HT-29 (cell line): ENCODE measurements around the gene TNS1. TPM values are rescaled to one million over a fixed set of nuclear protein-coding genes. Genes with fewer than 3 reads are reported as not detected.

Experiments
- DNase-seq: peaks from one replicate; pipeline ENCODE4 v3.0.0-alpha.2; 2015; ENCODE audit warnings: low spot score
- total RNA-seq: library from RNA; depleted of rRNA; stranded (reverse); fragments of >200 nt; shearing (Covaris generic); gene quantifications from 2 replicates; pipeline ENCODE4 v1.2.3, GENCODE V29; 2014

TNS1 gene
- total RNA-seq, 1 experiment from 2014 or later = 13.8 TPM

DNA sequence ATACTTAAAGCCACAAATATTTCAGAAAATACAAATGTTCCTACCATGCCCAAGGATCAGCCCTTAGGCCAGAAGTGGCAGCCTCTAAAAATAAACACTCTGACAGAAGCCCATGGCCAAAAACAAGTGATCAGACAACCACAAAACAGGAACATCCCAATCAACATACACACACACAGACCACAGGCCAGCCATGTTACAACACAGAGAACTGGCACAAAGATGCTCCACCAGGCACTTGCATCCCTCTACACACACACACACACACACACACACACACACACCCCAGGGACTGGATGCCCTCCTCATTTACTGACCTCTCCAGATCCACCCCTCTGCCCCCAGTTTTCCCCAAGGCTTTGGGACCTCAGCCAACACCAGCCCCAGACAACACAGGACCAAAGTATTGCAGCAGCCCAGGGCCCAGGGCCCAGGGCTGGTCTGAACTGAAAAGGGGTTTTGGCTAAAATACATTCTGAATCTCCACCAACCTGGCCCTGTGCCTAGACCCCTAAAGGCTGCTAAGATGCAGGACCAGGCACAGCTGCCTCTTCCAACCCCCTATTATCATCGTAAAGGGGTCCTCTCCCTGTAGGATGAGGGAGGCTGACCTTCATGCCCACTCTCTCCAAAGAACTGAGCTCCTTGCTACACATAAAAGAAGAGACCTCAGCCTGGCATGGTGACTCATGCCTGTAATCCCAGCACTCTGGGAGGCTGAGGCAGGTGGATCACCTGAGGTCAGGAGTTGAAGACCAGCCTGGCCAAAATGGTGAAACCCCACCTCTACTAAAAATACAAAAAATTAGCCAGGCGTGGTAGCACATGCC is 151.4 kb downstream of the TNS1 start:
- no peak for DNase-seq

GRCh38 chr2:217849154-217849975 is 153.4 kb downstream of the TNS1 start:
- no peak for DNase-seq

DNA sequence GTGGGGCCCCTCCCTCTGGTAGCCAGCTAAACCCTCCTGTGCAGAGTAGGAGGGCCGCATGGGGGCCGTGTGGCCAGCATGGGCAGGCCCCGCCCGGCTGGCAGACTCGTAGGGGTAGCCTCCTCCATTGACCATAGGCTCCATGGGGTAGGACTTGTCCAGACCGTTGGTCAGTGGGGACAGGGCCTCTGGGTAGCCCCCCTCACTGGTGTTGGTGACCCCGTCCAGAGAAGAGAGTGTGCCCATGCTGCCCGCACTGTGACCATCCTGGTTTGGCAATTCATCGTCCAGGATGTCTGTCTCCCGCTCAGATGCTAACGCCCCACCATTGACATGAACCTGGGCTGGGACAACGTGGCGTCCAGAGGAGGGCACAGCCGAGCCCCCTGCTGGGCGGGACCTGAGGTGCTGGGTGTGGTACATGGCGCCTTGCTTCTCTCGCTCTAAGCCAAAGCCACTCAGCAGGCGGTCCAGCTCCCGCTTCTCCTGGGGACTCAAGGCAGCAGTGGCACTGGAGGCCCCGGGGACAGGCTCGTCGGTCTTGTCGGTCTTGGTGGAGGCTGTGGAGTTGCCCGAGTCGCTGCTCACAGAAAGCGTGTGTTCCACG is 154.3 kb downstream of the TNS1 start:
- DNase-seq = no peak

GRCh38 chr2:217847552-217848350 is 155.0 kb downstream of the TNS1 start:
- no peak for DNase-seq

DNA sequence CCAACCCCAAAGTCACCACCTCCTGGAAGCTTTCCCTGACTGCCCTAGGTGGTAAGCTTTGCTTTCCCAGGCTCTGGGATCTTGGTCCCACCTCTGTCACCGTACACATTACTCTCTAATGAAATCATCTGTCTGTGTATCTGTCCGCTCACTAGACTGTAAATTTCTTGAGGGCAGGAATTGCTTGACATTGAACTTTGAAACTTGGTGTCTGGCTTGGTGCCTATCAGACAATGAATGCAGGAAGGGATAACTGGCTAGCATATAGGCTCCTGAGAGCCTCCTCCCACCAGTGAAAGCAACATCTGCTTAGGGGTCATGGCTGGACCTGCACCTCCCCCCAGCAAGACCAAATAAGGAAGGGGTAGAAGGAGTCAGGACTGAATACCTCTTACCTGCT is 155.7 kb downstream of the TNS1 start:
- no peak for DNase-seq

DNA sequence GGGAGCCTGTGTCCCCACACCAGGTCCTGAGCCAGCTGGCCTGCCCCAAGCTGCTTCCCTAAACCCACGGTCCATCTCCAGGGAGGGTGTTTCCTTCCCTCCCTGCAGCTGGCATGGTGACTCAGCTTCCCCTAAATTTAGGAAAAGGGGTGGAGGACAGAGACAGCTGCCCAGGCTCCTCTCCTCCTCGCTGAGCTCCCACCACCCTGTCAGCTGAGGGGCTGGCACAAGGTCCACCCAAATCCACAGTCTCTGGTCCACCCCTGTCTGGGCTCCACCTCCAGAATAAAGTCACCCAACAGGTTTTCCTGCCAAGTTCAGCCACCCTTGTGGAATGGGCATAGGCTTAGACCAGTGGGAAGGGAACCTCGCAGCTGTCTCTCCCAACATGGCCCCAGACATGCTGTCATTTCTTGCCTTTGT is 156.5 kb downstream of the TNS1 start:
- DNase-seq = peak; percentile 61

DNA sequence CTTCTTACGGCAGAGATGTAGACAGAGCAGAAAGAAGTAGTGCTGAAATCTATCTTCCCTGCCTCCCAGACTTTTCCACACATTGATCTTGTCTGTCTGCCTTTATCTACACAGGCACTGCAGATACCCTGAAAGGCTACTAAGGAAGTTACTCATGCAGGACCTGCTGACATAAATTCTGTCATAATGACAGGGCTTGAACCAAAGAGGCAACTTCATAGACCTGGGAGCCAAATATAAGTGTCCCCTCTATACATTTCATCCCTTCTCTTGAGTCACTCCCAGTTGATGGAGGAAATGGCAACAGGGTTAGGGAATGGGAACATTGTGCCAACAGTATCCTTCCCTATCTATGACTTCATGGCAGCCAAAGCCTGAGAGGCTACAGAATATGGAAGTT is 157.5 kb downstream of the TNS1 start:
- no peak for DNase-seq

GRCh38 chr2:217844696-217845095 is 158.1 kb downstream of the TNS1 start:
- DNase-seq = no peak

DNA sequence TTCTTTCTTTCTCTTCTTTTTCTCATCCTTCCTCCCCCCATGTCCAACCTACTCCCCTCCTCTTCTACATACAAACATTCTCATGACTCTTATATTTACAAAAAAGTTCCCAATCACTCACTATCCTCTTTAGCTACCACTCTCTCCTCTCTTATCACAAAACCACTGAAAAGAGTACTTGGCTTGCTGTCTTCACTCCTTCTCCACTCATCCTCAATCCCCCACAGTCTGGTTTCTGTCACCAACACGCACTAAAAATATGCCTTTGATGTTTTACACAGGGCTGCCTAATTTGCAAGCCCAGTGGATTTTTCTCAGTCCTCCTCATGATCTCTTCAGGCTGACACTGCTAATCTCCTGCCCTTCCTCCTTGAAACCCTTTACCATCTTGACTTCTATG is 159.5 kb downstream of the TNS1 start:
- DNase-seq = no peak

DNA sequence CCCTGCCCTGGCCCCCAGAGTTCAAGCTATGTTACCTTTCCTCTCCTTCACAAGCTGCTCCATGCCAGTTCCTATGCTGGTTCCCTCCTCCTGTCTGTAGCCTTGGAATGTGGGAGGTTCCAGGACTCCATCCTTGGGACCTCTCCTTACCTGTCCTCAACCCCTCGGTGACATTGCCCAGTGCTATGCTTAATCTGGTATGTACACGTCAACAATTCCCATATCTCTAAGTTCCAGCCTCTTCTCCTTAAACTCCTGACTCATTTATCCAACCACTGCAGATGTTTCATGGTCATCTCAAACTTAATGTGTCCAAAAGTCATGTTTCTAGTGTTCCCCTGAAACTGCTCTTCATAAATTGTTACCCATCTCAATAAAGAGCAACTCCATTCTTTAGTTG is 160.8 kb downstream of the TNS1 start:
- no peak for DNase-seq

DNA sequence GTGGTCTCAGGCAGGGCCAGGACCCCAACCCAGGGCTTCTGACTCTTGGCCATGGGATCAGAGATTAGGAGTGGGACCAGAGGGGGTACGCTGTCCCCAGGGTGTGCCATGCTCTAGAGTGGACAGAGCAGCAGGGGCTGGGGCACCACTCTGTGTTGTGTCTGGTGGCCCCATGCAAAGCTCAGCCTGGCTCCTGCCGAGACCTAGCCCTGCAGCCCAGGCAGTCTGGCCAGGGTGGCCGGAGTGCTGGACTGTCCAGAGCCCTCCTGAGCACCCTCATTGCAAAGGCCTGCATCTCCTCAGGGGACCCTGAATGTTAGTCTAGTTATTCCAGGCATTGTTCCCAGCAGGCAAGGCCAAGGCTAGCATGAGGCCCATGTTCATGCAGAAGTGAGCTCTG is 162.3 kb downstream of the TNS1 start:
- DNase-seq = no peak

- DNase-seq = no peak
Observed at GRCh38 chr2:217839750-217840107, 163.1 kb downstream of the TNS1 start.

GRCh38 chr2:217839073-217839749 is 163.6 kb downstream of the TNS1 start:
- no peak for DNase-seq

GRCh38 chr2:217838409-217838831 is 164.4 kb downstream of the TNS1 start:
- DNase-seq = no peak

DNA sequence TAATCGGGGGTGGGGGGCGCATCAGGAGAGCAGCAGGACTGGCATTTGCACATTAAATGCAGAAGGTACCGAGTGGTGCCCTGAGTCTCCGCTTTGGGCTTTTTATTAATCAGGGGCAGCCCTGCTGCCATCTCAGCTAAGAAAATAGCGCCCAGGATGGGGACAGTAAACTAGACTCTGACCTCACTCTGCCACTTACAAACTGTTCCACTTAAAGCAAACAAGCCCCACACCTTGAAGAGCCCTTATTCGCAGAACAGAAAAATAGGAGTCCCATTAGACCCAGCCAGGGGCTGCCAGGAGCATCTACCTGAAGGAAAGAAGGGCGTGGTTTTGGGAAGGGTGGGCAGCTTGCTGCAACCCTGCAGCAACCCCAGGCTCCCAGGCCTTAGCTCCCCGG is 165.3 kb downstream of the TNS1 start:
- no peak for DNase-seq

DNA sequence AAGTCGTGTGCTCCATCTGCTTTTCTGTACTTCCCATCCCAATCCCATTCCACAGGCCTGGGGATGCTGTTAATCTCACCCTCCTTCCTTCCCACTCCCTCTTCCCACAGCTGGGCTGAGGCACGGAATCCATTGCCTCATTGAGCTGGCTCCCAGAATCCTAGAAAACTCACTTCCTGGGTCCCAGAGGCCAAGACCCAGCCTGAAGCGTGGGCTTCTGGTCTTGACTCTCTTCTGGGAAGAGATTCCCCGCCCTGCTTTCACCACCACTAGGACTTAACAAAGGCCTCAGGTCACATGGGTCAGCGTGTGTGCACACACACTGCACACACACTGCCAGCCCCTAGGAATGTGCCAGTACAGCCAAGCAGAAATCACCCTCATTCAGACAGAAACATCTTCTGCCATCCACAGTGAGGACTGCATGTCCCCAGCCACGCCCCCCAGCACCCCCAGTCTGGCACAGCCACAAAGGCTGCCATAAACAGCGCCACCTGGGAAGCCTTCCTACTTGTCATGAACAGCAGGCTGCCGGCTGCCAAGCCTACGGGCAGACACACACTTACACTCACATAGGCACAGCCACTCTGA is 165.8 kb downstream of the TNS1 start:
- peak; percentile 60 for DNase-seq

DNA sequence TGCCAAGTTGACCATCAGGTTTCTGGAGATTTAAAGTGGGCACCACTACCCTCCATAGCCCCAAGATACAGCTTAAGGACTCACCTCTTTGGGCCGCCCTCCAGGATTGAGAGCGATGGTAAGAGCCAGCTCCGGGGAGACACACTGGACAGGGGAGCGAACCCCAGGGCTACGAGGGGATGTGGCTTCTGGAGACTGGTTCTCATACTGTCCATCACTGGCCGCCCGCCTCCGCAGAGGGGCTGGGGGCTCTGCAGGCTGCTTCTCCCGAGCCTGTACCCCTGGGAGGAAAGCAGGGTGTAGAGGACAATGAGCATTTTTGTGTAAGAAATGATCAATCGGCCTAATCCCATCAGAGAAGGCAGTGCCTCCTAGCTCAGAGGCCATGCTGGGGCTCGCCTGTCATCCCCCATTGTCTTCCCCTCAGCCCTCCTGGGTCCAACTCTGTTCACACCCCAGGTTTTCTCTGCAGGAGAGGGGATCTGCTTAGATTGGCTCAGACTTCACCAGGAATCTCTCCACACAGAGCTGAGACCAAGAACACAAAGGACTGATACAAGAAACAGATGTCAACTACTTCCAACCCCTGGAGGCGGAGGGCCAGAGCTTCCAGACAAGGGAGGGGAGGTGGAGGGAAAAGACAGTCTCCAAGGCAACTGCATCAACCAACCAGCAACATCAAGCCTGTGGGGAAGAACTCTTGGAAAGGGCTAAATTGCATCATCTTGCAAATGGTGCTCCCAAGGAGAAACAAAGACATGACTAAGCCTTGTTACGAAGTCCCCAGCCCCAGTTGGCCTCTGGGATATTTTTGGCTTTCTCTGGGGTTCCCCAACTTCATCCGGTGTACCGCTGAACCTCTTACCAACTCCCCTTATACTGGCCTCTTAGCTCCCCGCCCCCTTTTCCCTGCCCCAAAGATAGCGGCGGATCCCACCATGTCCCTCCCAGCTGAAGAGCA is 166.6 kb downstream of the TNS1 start:
- no peak for DNase-seq

DNA sequence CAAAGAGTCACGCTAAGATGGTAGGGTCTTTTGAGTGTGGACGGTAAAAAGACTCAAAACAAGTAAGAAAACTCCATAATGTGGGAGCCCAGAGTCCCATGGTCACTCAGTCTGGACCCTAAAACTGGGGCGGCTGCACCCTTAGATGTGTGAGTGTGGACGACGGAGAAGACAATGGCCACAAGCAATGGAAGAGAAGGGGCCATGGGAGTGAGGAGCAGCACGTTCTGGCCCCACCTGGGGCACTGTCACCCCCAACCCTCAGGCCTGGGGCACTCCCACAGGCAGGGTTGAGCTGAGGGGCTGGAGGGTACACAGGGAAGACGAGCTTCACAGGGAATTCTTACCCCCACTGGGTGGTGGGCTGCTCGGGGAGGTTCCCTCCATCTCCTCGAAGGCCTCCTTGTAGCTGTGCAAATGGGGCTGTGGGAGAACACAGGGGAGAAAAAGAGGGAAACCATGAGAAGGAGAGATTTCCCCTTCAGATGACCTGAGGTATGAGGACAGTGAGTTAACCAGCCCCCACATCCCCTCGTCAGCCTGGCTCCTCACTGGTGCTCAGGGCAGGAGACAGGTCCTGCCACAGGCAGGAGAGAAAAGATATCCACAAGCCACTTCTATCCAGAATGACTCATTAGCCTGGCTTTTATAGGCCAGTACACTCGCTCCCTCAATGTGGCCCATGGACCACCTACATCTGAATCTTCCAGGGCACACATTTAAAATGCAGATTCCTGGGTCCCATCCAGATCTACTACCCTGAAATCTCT is 167.9 kb downstream of the TNS1 start:
- no peak for DNase-seq
